ENCODE data around the gene PHF2.

DNA sequence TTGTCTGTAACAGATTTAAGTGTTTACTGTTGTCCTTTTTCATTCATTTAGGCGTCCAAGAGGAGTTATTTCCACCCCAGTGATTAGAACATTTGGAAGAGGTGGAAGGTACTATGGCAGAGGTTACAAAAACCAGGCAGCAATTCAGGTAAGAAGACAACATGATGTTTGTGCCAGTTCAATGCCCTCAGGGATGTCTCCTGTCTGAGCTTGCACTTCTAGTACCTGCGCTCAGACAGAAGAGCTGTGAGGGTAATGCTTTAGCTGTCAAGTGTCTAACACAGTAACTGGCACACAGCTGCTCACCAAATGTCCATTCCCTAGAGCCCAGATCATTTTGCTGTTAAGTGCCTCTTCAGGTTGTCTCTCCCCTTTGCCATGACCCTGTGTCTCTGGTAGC is 14.2 kb upstream of the PHF2 start:
- TF ChIP-seq, protein P1, sequence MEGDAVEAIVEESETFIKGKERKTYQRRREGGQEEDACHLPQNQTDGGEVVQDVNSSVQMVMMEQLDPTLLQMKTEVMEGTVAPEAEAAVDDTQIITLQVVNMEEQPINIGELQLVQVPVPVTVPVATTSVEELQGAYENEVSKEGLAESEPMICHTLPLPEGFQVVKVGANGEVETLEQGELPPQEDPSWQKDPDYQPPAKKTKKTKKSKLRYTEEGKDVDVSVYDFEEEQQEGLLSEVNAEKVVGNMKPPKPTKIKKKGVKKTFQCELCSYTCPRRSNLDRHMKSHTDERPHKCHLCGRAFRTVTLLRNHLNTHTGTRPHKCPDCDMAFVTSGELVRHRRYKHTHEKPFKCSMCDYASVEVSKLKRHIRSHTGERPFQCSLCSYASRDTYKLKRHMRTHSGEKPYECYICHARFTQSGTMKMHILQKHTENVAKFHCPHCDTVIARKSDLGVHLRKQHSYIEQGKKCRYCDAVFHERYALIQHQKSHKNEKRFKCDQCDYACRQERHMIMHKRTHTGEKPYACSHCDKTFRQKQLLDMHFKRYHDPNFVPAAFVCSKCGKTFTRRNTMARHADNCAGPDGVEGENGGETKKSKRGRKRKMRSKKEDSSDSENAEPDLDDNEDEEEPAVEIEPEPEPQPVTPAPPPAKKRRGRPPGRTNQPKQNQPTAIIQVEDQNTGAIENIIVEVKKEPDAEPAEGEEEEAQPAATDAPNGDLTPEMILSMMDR (conservative IDR thresholded peaks at IDR 0.05; ENCODE audit: low read depth, low read length): no peak
- TF ChIP-seq RFX5 (IDR thresholded peaks at IDR 0.05; ENCODE audit: low read depth, low read length): no peak
- no peak for TF ChIP-seq FOS (IDR thresholded peaks at IDR 0.05; ENCODE audit: low read depth, low read length)
- no peak for TF ChIP-seq CEBPB (IDR thresholded peaks at IDR 0.05; ENCODE audit: low read depth, low read length)
- TF ChIP-seq POLR2A (IDR thresholded peaks at IDR 0.05; ENCODE audit: low read depth, low read length): no peak
- no peak for TF ChIP-seq RAD21 (IDR thresholded peaks at IDR 0.05; ENCODE audit: low read length)
- TF ChIP-seq, protein P2, sequence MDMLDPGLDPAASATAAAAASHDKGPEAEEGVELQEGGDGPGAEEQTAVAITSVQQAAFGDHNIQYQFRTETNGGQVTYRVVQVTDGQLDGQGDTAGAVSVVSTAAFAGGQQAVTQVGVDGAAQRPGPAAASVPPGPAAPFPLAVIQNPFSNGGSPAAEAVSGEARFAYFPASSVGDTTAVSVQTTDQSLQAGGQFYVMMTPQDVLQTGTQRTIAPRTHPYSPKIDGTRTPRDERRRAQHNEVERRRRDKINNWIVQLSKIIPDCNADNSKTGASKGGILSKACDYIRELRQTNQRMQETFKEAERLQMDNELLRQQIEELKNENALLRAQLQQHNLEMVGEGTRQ (IDR thresholded peaks at IDR 0.05; ENCODE audit: low read depth, low read length): no peak
- no peak for TF ChIP-seq MXI1 (IDR thresholded peaks at IDR 0.05; ENCODE audit: borderline replicate concordance, low read depth, low read length)
- TF ChIP-seq SMC3 (IDR thresholded peaks at IDR 0.05; ENCODE audit: low read depth, low read length): no peak
